HG03439 (cell line): Measurements from ENCODE around the gene PHC3.
"Not testable (repeated sequence)": the region's sequence is repeated elsewhere in the genome, so short reads cannot be mapped to it uniquely, and the experiment has no call there.

Experiments used
- ATAC-seq: cut with Tn5 transposase; IDR thresholded peaks from one replicate; pipeline ENCODE4 v1.9.1; 2021; ENCODE audit warnings: mild to moderate bottlenecking, moderate library complexity; ENCODE audit not compliant: unreplicated experiment

Gene PHC3

DNA sequence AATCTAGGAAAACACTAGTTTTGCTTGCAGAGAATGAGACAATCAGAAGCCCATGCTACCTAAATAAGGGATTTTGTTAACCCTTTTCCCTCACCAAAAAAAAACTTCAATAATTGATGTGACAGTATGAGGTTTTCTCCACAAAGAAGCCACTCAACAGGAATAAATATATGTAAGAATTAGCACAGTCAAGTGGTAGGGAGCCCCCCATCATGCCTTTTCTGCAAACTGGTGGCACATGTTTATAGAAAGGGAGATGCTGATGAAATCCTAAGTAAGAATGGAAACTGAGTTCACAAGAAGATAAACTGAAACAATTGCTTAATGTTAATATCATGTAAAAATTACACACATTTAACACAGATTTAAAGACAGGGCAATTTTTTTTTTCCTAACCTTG lies 51.0 kb downstream of the PHC3 start:
- ATAC-seq: no peak

DNA sequence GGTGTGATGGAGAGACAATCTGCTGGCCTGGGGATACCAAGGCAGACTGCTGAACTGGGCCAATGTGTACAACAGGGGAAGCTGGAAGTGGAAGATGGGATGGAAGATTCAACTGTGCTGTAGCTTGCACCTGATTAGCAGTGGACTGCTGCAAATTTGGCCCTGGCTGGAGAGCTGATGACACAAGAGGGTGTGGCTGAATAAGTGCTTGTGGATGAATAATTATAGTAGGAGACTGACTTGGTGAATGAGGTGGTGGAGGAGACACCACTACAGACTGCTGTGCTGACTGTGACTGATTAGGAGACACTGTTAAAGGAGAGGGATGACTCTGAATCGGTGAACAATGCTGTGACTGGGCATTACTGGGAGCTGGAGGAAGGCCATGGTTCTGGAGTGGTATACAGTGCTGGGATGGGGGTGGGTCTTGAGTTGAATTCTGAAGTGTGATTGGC lies 52.5 kb downstream of the PHC3 start:
- ATAC-seq: peak; percentile 33

DNA sequence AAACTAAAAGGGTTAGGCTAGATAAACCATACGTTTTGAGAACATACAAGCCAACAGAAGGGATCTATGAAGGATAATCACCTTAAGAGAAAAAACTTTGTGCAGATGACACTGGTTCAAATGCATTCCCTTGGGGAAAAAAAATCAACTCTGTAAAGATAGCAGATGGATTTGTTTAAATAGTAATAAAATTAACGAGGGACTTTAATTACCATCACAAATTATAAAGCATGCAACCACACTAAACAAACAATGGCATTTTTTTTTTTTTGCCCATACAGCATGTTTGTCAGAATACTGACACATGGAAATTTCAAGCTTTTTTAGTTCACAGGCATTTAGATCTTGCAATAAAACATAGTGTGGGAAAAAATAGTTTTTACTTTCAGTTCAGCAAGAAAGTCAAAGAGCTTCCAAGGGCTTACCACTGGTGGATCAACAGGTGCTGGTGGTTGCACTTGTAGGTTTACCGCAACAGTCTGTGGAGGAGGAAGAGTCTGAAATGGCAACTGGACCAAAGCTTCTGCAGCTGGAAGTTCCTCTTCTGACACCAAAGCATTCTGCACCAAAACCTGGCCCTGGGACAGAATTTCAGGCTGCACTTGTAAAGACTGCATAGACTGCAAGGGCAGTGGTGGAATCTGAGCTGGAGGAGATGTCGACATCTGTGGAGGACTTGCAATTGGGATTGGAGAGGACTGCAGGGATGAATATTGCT lies 53.1 kb downstream of the PHC3 start:
- ATAC-seq: peak; percentile 87

DNA sequence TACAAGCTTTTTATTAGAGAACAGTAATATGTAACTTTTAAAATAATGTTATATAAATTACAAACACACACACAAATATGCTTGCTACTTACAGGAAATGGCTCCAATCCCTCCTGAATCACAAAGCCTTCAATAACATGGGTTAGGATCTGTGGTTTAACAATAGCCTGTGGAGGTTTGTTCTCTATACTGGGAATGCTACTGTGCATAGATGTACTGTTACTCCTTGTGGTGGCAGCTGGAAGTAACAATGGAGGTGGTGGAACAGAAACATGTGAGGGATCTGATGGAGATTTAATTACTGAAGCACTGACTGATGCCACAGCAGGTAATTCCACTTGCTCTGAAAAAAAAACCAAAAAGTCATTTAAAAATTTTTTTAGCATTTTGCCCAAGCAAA lies 64.4 kb downstream of the PHC3 start:
- ATAC-seq: no peak

DNA sequence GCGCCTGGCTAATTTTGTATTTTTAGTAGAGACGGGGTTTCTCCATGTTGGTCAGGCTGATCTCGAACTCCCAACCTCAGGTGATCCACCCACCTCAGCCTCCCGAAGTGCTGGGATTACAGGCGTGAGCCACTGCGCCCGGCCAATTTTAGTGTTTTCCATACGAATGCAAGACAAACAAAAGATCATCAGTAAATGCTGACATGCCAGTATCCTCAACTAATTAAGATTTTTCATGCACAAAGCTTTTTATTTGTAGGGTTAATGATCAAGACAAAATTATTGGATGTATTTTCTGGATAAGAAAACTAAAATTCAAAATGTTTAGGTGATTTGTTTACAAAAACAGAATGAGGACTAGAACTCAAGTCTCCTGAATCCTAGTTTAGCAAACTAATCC lies 67.4 kb downstream of the PHC3 start:
- not testable (repeated sequence) for ATAC-seq

DNA sequence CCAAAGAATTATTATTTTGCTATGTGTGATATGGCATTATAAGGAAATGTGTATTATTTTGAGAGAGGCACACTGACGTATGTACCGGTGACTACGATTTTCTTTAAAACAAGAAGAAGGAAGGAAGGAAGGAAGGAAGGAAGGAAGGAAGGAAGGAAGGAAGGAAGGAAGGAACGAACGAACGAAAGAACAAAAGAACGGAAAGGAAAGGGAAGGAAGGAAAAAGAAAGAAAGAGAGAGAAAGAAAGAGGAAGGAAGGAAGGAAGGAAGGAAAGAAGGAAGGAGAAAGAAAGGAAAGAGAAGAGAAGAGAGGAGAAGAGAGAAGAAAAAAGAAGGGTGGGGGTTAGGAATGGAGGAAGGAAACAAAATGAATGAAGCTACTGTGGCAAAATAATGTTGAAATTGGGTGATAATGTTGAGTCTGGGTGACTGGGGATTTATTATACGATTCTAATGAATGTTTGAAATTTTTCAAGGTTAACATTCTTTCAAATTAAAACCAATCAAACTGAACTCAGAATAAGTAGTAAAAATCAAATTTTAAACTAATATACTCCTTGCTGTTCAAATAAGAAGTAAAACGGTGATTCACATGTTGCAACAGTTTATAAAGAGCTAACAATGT lies 70.3 kb downstream of the PHC3 start:
- no peak for ATAC-seq

DNA sequence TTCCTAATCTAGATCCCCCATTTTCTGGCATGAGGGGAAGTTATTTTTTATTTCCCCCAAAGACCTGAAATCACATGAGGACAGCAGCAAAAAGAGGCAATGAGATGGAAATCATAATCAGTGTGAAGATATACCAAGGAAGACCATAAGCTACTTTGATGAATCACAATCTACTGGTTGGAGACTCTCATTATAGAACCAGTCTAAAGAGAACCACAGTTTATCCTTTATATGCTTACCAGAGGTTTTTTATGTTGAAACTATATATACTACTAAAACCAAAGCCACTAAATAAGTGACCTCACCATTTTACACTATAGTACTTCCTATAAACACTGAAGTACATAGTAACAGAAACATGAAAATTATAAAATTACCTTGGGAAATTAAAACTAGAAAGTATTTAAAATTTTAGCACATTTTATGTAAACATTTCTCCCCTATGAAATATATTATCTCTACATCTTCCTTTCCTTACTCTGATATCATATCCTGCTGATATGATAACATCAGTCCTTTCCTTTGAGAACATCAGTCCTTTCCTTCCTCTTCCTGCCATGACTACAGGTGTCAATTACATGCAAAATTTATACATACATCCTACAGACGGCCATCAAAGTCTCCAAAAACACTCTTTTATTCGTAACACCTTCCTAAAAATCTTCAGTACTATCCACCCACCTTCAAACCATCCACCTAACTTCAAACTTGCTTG lies 71.8 kb downstream of the PHC3 start:
- no peak for ATAC-seq

DNA sequence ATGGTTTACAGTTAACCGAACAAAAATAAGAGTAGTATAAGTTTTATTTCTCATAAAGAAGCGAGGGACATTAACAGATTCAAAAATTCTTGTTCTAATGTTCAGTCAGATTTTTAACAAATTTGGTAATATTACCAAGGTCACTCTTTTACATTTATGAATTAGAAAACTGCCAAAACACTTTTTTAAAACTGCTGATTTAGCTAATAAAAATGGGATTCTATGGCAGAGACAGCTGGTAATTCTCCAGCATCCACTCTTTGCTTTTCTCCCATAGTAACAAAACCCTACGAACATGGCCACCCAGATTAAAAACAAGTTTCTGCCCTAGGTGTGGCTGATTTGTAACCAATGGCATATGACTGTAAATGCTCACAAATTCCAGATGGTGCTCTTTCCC lies 72.6 kb downstream of the PHC3 start:
- ATAC-seq: no peak

DNA sequence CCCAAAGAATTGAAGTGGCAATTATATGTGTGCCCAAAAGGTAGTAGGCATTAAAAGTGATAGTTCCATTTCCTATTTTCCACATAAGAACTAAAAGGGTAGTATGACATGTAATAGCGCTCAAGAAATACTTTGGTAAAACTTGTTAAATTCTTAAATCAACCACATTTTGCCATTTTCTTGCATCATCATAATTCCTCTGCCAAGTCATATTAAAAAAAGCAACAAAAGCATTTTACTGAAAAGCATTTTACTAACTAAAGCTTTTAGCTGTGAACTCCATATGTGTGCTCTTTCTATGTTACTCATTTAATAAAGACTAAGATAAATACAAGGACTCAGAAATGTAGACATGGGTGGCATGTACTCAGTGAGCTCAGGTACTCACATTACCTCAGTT lies 73.6 kb downstream of the PHC3 start:
- ATAC-seq: no peak

DNA sequence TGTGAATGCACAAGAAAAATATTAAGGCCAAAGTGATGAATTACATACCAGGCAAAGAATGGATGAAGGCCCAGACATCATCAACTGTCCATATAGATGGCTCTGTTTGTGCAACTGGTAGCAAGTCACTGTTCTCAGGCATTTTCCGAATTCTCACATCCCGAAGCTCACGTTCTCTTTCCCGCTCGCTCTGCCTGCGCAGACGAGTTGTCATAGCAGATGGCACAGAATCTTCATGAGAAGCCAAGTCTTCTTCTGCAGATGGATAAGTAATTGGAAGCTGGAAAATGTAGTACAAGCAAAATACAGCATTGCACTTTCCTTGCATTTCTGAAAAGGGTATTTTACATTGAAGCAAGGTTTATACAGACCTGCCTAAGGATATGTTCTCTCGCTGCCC lies 79.1 kb downstream of the PHC3 start:
- no peak for ATAC-seq

DNA sequence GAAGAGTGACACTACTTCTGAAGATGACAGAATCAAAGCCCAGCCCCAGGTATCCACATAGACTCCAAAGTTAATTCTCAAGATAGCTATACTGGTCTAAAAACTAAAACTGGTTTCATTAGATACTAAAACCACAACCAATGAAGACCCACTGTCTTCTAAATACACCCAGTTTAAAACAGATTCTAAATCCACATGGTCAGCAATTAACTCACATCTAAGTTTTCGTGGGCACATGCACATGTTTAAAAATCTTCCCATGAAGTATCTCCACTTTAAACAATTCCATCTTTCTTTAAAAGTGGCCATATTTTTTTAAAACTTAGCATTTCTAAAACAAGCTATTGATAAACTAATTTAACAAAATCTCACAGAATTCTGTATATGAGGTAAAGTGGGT lies 80.6 kb downstream of the PHC3 start:
- ATAC-seq: no peak

DNA sequence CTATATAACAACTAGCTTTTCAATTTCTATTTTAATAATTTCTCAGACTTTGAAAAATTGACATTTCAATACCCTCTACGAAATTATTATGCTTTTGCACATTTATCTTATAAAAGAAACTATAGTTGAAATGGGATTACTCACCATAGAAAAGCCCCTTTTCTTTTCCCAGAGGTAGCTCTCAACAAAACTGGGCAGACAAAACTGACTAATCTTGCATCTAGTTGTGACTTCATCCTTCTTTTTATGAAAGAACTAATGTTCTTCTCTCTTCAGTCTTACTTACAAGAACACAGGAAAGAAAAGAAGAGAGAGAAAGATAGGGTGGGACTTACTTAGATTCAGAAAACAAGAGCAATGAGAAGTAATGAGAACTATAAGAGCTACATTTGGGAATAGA lies 82.8 kb downstream of the PHC3 start:
- no peak for ATAC-seq

DNA sequence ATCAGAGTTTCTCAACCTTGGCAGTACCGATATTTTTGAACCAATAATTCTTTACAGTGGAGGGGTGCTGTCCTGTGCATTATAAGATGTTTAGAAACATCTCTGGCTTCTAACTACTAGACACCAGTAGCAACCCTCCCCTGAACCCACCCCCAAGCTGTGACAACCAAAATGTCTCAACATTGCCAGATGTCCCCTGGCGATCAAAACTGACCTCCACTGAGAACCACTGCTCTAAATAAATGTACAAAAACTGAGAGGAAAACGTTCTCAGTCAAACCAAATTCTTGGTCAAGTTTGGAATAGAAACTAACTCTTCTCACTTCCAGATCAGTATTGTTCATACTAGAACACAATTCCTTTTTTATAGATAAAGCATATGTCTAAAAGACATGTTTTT lies 85.2 kb downstream of the PHC3 start:
- no peak for ATAC-seq

DNA sequence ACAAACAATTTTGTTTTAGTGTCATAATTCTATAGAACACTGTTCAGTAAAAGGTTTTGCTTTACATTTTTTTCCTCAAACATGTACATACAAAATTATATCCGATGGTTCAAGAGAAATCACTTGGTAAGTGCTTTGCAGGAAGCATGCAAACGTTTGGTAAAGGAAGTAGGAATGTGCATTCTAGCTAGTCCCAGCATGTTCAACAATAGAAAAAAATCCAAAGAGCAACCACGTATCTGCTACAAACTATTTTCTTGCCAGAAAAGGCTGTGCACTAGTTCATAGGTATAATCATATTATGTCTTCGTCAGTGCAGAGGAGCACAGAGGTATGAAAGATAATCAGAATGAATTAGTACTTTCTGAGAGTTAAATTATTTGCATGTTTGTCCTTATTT lies 85.8 kb downstream of the PHC3 start:
- no peak for ATAC-seq

DNA sequence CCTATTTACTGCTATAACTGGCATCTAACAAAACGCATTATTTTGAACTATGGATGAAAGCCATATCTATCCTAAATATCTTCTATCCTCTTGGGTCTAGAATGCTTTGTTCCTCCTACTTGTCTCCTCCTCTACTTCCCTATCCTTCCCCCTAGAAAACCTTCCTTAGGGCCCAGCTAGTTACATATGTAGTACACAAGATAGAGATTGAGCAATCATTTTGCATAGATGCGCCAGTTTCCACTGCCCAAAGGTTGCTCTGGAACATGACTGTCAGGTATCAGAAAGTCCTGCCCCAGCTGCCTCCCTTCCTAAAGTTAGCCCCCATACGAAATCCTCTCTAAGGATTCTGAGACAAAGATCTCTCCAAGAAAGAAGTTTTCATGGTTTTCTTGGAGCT lies 88.6 kb downstream of the PHC3 start:
- ATAC-seq: no peak

DNA sequence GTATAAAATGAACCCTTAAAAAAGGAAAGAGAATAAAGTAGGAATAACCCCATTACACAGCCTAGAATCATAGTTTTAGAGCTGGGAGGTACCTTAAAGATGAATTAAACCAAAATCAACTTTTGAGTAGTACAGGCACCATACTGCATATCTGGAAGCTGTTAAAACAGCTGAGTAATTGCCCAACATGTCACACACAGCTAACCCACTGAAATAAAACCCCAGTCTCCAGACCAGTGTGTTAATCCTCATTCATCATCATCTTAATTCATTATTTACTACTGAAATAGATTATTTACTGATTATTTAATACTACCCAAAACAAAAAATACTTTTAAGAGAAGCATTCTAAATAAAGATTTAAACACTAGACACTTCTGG lies 90.9 kb downstream of the PHC3 start:
- ATAC-seq: no peak

DNA sequence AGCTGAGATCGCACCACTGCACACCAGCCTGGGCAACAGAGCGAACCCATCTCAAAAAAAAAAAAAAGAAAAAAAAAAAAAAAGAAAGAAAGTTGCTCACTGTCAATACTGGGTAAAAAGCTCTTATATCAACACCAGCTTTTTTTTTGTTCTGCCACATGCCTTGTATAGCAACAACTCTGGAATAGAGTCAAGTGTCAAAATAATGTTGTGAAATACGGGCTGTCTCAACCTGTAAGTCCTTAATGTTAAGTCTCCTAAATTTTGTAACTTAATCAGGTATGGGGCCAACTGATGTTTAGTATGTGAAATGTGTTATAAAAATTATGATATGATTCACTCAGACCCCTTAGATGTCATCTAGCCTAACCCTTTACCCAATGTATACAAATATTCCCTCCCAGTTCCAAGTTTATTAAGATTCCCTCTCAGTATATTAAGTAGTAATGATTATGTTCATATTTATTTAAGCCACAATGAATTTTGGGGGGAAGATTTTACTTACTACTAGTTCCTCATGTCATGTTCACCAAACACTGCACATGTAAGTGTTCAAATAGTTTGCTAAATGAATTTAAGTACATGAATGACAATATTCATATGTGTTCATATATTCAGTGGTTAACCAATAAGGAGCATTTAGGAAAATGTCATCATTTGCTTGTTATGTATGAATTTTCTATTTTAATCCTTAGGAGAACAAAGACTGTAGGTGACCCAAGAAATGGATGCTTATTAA lies 91.5 kb downstream of the PHC3 start:
- ATAC-seq: no peak

DNA sequence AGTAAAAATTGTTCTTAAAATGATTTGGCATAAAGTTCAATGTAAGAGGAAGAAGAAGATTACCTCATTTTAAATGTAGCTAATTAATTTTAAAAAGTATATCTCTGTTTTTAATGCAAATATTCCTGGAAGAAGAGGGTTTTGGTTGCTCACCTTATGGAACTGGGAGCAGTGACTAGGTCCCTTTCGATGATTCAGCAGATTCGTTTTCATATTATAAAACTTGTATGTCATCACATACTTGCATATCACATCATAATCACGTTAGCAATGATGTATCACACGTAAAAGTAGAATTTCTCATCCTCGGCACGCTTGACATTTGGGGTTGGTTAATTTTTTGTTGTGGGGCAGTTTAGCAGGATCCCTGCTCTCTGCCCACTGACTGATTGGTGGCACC lies 96.1 kb downstream of the PHC3 start:
- no peak for ATAC-seq

DNA sequence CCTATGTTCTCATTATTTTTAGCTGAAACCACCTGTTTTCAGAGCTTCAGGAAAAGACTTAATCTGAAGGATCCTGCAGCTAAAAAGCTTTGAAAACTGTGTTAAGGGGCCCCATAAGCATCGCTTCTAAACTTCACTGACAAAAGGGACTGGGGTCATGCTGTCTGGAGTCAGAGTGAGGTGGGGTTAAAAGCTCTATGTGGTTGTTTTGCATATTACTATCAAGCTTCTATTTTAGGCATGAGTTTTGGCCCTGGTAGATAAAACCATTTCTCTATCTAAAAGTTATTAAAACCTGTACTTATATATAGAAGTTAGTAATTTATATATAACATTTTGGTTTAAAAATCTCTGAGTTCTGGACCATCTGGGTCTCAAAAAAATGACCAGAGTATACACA lies 98.2 kb downstream of the PHC3 start:
- no peak for ATAC-seq

DNA sequence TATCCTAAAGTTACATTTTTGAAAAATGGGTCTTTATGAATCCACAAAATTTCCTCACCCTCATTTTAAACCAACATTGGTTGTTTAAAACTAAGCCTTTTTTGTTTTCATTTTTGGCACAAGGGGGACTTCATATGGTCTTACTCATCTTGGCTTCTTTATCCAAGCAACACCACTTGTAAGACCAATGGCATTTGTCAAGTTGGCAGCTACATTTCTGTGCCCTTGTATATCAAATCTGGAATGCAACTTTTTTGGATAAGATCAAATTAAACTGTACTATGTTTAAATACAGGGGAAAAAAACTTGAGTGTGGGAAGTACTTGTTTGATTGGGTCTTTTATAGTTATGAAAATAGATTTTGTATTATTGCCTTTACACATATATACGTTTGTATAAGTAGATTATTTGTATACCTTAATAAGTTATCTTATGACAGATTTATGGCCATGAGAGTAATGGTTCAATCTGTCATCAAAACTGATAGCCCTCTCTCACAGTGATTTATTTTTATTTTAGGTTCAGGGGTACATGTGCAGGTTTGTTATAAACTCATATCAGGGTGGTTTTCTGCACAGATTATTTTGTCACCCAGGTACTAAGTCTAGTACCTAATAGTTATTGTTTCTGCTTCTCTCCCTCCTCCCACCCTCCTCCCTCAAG lies 100.3 kb downstream of the PHC3 start:
- no peak for ATAC-seq

DNA sequence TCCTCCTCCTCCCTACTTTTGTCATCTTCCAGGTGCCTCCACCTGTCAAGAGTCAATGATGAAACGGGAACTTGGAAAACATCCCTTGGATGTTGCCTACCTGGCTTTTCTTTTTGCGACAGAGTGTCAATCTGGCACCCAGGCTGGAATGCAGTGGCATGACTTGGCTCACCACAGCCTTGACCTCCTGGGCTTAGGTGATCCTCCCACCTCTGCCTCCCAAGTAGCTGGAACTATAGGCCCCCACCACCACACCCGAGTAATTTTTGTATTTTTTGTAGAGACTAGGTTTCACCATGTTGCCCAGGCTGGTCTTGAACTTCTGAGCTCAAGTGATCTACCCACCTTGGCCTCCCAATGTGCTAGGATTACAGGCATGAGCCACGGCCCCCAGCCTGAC lies 100.9 kb downstream of the PHC3 start:
- ATAC-seq: no peak
